HG03575 (cell line): ENCODE data around the gene TMEM208.

Experiments used
- ATAC-seq: cut with Tn5 transposase; IDR thresholded peaks from one replicate; pipeline ENCODE4 v1.9.1; 2021; ENCODE audit not compliant: unreplicated experiment, insufficient number of reproducible peaks, low FRiP score; ENCODE audit errors: extremely low read depth

Gene TMEM208

DNA sequence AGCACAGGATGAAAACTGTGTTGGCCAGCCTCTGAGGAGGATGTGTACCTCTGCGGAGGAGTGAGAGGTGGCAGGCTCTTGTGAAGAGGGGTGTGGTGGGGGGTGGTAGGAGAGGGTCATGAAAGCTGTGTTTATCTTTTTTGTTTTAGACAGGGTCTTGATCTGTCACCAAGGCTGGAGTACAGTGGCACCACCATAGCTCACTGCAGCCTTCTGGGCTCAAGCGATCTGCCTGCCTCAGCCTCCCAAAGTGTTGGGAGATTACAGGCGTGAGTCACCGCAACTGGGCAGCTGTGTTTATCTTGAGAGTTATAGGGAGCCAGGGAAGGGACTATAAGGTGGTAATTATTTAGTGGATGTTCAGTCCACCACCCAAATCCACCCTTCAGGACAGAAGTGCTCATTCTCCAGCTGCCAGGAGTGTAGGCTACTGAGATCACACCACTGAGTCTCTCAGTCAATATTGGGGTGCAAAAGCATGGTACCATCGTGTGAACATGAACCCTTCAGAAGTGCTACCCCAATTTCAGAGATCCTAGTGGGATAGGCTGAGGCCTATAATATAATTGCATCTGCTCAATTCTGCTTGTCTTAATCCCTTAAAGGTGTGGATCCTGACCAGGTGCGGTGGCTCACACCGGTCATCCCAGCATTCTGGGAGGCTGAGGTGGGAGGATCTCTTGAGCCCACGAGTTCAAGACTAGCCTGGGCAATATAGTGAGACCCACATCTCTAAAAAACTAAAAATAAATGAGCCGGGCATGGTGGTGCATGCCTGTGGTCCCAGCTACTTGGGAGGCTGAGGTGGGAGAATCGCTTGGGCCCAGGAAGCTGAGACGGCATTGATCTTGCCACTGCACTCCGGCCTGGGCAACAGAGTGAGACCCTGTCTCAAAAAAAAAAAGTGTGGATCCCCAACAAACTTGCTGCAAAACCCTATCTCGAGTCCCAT, 36.2 kb upstream of the TMEM208 start:
- ATAC-seq, result no peak

DNA sequence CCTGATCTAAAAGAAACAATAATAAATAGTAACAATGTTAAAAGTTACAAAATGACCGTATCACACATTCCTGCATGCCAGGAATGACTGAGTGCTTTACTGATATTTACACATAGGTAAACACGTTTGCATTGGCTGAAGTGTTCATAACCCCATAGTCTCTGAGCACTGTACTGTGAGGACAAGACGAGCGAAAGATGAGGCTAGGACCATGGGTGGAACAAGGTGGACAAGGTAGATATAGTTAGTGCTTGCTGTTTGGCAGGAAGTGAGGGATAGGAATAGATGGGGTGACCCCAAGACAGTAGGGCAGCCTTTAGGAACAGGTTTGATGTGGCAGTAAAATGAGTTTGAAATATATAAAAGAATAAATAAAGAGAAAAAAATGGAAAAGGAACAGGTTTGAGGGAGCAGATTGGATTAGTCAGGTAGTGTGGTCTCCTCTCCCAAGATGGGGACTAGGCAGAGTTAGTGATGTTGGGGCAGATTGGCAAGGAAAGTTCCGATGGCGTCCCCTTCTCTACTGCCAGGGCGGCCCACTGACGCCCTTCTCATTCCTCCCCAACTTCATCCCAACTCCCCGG, 35.4 kb upstream of the TMEM208 start:
- no peak for ATAC-seq

DNA sequence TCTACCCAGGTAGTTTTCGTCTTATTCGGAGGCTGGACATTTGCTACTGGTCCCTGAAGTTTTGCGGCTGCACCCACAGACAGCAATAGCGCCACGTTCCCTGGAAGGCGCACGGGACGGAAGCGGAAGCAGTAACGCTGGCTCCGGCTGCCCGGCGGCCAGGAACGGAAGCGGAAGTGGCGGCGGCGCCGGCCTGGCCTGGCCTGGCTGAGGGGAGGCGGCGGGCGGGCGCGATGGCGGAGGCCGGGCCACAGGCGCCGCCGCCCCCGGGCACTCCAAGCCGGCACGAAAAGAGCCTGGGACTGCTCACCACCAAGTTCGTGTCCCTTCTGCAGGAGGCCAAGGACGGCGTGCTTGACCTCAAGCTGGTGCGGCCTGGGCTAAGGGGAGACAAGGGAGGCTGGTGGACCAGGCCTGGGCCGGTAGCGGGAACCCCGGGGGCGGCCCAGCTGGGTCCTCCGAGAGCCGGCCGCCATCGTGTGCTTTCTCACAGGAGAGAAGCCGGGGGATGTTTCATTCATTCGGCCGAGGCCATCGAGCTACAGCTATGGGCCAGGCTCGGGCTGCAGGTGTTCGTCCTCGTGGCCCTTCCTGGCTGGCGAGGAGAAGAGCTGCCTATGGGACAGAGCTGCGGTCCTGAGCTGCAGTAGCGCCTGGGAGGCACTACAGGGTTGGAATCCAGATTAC, 34.8 kb upstream of the TMEM208 start, which contains the start of gene E2F4:
Gene E2F4, plus strand, starts transcription at position 161 of the 687 bp plus-strand sequence. Its CDS starts 73 bp downstream, at position 234.
- ATAC-seq, result no peak

DNA sequence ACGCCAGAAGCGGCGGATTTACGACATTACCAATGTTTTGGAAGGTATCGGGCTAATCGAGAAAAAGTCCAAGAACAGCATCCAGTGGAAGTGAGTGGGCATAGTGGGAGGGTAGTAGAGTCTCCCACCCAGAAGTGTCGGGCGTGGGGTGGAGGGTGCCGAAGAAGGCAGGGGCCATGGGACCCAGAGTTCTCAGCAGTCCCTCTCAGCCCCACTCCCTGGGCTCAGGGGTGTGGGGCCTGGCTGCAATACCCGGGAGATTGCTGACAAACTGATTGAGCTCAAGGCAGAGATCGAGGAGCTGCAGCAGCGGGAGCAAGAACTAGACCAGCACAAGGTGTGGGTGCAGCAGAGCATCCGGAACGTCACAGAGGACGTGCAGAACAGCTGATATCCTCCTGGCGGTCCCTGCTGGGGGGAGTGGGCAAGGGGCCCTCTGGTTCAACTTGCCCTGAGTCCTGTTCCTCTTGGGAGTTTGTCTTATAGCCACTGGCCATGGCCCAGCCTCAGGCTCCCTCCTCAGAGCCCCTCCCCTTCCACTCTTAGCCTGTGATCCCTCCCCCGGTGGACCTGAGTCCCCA, 34.1 kb upstream of the TMEM208 start:
- ATAC-seq, result no peak

DNA sequence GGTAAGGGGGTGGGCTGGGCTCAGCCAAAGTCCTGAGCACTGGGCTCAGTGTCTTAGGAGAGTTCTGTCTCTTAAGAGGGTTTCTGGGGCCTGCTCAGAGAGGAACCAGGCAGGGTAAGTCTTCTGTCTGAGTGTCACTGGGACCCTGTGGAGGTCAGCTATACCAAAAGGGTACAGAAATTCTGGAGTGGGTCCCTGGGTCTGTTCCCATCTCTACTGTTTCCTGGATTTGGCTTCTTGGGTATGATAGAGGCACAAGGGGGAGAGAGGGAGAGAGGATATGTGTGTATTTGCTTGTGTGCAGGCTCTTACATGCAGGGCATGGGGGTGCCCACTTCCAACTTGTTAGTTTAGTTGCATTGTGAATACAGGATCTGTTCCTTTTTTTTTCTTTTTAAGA, 33.4 kb upstream of the TMEM208 start:
- ATAC-seq, result no peak

GRCh38 chr16:67194260-67194659, 32.7 kb upstream of the TMEM208 start:
- ATAC-seq, result no peak

- no peak for ATAC-seq
These were observed 31.3 kb upstream of the TMEM208 start for GRCh38 chr16:67195676-67196075.

DNA sequence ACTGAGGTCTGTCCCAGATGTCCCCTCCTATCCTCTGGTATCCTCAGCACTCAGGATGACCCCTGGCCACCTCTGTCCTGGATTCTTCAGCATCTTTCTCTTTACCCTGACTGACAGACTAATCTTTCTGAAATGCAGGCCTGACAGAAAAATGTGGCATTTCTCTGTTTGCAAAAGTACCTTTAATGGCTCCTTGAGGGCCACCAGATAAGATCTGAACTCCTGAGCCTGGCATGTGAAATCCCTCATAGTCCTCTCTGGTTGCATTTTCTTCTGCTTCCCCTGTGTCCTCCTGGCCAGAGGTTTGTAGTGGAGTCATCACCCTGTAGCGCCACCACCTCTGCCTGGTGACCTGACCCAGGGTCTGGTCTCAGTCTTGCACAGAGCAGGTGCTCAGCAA, 30.0 kb upstream of the TMEM208 start:
- no peak for ATAC-seq

DNA sequence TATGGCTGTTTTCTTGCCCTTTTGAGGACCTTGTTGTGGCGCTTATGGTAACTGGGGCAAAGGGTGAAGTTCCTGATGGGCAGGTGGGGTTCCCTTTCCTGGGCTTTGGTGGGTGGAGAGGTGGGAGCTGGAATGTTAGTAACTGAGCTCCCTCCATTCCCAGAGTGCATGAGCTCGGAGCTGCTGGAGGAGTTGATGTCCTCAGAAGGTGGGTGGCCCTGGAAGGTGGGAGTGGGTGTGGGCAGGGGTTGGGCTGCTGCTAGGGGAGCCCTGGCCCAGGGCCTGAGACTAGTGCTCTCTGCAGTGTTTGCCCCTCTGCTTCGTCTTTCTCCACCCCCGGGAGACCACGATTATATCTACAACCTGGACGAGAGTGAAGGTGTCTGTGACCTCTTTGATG, 29.2 kb upstream of the TMEM208 start:
- no peak for ATAC-seq

GRCh38 chr16:67198238-67198734, 28.6 kb upstream of the TMEM208 start:
- no peak for ATAC-seq

- ATAC-seq, result no peak
These were observed 27.7 kb upstream of the TMEM208 start, which contains the start of gene ELMO3 for GRCh38 chr16:67199011-67199807. Gene ELMO3, plus strand, starts transcription at chr16:67199131. Its CDS starts 196 bp downstream, at chr16:67199327.

DNA sequence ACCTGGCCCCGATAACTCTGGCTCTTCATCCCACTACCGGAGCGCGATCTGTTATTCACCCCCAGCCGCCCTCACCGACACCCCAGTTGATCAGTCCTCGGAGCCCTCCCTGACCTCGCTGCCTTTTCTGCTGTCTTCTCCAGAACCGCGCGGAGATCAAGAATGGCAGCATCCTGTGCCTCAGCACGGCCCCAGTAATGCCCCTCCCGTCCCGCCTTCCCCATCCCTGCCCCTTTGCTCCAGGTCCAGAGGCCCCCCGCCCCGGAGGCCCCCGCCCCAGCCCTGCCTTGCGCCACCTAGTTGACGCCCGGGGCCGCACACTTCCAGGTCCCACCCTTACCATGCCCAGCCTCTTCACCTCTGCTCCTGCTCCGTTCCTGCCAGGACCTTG, 27.1 kb upstream of the TMEM208 start:
- no peak for ATAC-seq

DNA sequence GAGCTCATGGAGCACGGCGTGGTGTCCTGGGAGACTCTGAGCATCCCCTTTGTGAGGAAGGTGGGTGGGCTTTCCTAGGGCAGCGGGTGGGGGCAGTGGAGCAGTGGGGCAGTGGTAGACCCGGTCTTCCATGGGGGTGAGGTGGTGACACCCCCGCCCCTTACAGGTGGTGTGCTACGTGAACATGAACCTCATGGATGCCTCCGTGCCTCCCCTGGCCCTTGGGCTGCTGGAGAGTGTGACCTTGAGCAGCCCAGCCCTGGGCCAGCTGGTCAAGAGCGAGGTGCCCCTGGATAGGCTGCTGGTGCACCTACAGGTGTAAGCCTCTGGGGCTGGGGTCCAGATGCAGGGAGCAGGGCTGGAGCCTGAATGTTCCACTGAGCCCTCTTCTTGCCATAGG, 26.4 kb upstream of the TMEM208 start:
- no peak for ATAC-seq

GRCh38 chr16:67201411-67202345, 25.3 kb upstream of the TMEM208 start:
- no peak for ATAC-seq

GRCh38 chr16:67202426-67202825, 24.5 kb upstream of the TMEM208 start:
- ATAC-seq, result no peak

DNA sequence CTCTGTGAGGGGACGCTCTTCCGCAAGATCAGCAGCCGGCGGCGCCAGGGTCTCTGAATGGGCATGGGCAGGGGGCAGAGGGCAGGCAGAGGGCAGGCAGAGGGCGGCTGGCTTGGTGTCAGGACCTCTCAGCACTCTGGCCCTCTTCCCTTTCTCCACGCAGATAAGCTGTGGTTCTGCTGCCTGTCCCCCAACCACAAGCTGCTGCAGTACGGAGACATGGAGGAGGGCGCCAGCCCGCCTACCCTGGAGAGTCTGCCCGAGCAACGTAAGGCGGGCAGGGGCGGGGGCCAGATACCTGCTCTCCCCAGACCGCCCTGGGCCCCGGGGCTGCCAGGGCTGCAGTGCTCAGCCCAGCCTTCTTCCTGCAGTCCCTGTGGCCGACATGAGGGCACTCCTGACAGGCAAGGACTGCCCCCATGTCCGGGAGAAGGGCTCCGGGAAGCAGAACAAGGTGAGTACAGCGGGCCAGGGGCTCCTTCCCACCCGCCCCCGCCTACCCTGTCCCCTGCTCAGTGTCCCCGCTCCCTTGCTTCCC, 23.9 kb upstream of the TMEM208 start:
- no peak for ATAC-seq

GRCh38 chr16:67204076-67204475, 22.9 kb upstream of the TMEM208 start:
- ATAC-seq, result no peak
